ENCODE measurements around the gene FER.

FER gene

DNA sequence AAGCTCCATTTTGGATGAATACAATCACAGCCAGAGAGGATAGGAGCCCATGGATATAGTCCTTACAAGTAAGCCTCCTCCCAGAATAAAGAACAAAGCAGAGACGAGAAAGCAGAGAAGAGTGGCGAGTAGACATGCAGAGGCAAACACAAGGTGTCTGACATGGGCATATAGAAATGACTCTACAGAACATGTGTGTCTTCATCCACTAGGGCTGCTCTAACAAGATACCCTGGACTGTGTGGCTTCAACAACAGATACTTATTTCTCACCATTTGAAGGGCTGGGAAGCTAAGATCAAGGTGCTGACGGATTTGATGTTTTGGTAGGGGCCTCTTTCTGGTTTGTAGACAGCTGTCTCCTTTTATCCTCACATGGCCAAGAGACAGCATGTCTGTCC lies 32.3 kb upstream of the FER start:
- no peak for DNase-seq (ENCODE audit: low spot score)
- TF ChIP-seq, protein P1, sequence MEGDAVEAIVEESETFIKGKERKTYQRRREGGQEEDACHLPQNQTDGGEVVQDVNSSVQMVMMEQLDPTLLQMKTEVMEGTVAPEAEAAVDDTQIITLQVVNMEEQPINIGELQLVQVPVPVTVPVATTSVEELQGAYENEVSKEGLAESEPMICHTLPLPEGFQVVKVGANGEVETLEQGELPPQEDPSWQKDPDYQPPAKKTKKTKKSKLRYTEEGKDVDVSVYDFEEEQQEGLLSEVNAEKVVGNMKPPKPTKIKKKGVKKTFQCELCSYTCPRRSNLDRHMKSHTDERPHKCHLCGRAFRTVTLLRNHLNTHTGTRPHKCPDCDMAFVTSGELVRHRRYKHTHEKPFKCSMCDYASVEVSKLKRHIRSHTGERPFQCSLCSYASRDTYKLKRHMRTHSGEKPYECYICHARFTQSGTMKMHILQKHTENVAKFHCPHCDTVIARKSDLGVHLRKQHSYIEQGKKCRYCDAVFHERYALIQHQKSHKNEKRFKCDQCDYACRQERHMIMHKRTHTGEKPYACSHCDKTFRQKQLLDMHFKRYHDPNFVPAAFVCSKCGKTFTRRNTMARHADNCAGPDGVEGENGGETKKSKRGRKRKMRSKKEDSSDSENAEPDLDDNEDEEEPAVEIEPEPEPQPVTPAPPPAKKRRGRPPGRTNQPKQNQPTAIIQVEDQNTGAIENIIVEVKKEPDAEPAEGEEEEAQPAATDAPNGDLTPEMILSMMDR (IDR thresholded peaks at IDR 0.05; ENCODE audit: extremely low read depth, insufficient read depth, missing control alignments), result no peak
- in situ Hi-C loops (cut with MboI; ENCODE audit: low pct_unique_long_range_greater_than_20kb, low sequenced_read_pairs, unreplicated experiment), result no loop called here

DNA sequence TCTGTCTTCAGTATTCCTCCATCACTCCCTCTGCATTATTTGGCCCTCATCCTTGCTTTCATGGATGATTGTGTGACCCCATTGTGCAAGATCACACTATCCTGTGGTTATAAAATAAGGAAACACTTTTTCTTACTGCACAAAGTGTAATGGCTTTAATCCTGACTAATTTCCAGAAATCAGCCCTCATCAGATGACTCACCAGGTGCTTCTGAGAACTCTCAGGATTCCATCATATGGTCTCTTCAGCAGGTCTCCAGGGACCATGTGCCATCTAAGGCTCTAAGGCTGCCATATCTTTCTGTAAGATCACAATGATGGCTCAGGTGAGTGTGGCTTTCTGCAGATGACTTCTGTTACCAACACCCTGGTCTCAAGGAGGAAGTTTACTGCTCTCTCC lies 27.3 kb upstream of the FER start:
- TF ChIP-seq, protein P1 (IDR thresholded peaks at IDR 0.05; ENCODE audit: extremely low read depth, insufficient read depth, missing control alignments), result no peak
- DNase-seq (ENCODE audit: low spot score), result peak; percentile 36
- in situ Hi-C loops (cut with MboI; ENCODE audit: low pct_unique_long_range_greater_than_20kb, low sequenced_read_pairs, unreplicated experiment), result no loop called here

DNA sequence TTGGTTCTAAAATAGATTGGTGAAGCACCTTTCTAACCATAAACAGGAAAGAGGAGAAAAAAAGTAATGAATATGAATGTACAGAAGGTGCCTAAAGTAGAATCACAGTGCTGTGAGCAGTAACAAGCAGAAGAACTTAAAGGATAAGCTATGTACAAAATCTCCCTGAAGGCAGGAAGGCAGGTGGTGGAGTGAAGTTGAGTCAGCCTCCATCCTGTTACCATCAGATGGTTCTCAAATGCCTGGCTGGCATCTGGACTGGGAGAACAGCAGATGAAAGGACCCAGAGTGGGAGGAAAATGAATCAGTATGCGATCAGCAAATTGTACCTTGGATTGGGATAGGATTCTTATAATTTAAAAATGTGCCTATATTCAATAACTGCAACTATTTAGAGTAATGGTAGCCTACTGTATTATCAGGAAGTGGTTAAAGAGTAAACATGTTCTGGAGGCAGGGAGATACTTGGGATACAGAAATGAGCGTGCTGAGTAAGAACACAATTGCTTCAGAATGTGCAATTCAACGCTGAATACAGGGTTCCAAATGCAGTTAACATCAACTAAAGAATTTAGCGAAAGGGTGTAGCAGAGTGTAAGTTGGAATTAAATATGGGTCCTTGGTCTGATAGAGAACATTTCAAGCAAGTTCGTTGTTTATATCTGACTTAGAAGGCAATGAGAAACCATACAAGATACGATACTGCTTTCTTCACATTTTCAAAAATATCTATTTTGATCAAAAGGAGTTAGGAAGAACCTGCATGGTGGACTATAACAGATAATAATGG lies 21.1 kb upstream of the FER start:
- no peak for DNase-seq (ENCODE audit: low spot score)
- TF ChIP-seq, protein P1 (IDR thresholded peaks at IDR 0.05; ENCODE audit: extremely low read depth, insufficient read depth, missing control alignments), result no peak
- in situ Hi-C loops (cut with MboI; ENCODE audit: low pct_unique_long_range_greater_than_20kb, low sequenced_read_pairs, unreplicated experiment), result no loop called here

DNA sequence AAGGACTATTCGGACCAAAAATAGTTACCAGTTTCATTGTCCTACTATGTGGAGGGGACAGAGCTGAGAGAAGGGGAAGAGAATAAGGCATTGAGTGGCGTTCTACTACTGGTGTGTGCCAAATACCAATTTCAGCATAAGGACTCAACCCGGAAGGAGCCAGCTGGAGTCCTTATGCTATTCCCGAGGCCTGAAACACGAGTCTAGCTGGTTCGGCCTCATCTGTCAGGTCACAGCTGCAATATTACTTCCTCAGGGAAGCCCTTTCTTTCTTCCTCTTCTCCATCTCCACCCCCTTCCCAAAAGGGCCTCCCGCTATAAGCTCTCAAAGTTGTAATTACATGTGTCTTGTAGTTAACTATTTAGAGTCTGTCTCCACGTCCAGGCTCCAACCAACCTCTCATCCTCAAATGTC lies 20.5 kb upstream of the FER start:
- TF ChIP-seq, protein P1 (IDR thresholded peaks at IDR 0.05; ENCODE audit: extremely low read depth, insufficient read depth, missing control alignments), result no peak
- peak; percentile 9 for DNase-seq (ENCODE audit: low spot score)
- in situ Hi-C loops (cut with MboI; ENCODE audit: low pct_unique_long_range_greater_than_20kb, low sequenced_read_pairs, unreplicated experiment), result no loop called here

DNA sequence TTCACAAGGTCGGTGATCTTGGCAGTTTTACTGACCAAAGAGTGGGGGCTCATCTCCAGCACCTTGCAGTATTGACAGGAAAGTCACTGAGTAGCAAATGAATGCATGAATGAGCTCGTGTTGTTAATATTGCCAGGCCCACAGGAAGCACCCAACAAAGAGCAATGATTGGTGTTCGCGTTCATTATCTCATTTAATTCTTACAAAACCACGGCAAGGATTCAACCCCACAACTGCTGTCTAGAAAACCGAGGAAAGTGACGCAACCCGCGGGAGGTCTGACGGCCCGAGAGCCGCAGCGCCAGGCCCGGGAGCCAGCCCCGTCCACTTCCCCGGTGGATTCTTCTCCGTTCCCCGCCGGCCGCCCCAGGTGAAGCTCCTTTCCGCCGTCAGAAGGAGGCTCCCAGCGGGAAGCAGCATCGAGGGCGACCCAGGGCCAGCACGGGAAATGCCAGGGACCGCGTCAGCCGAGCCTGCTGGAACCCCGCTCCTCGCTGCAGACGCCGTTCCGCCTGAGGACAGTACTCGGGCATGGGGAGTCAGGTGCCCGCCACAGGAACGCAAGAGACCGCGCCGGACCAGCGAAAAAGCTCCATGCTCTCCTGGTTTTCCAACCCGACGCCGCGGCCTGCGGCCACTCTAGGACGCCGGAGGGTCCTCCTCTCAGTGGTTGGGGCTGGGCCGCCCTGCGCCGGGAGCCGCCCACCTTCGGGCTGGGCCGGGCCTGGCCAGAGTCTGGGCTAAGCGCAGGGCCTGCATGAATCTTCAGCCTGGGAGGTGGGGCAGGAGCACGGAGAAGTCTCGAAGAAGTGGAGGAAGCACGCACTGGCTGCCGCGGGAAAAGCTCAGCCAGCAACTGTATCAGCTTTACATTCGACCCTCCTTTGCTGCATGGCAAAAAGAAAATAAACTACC lies 19.8 kb upstream of the FER start:
- peak; percentile 75 for DNase-seq (ENCODE audit: low spot score)
- TF ChIP-seq, protein P1 (IDR thresholded peaks at IDR 0.05; ENCODE audit: extremely low read depth, insufficient read depth, missing control alignments), result no peak
- in situ Hi-C loops (cut with MboI; ENCODE audit: low pct_unique_long_range_greater_than_20kb, low sequenced_read_pairs, unreplicated experiment), result no loop called here

DNA sequence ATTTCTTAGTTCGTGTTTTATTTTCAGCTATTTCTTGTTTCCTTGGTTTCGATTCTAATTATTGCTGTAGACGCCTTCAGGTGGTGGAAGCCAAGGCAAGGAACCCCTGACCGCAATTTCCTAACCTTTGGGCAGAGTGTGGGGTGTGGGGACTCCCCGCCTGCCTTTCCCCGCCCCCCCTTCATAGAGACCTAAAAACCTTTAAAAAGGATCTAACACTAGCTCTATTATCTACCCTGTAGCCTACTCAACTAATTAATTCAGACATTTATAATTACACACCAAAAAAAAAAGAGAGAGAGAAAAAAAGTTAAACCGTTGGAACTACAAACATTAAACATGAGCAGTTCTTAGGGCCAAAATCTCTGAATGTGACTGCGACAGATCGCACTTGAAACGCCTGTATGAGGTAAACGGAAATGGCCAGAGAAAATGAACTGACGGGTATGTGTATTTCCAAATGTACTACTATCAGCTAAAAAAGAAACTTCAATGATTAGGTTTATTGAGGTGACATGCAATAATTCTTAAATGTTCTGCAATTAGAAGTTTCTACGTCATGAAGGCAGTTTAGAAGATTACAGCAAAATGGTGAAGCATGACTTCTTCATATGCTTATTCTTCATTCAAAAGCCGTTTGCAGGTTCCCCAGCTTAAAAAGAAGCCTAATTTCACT lies 19.0 kb upstream of the FER start:
- in situ Hi-C loops (cut with MboI; ENCODE audit: low pct_unique_long_range_greater_than_20kb, low sequenced_read_pairs, unreplicated experiment), result no loop called here
- TF ChIP-seq, protein P1 (IDR thresholded peaks at IDR 0.05; ENCODE audit: extremely low read depth, insufficient read depth, missing control alignments), result no peak
- peak; percentile 49 for DNase-seq (ENCODE audit: low spot score)
